HG03469 (cell line): ENCODE results near the gene CHIT1.
A peak's percentile ranks its signal among the peaks of the same experiment; 100 is the strongest.

ENCODE experiments used
- ATAC-seq: cut with Tn5 transposase; IDR thresholded peaks from one replicate; pipeline ENCODE4 v1.9.1; 2021; ENCODE audit warnings: mild to moderate bottlenecking, moderate library complexity, moderate number of reproducible peaks; ENCODE audit not compliant: unreplicated experiment

The CHIT1 gene

GRCh38 chr1:203229471-203230135, at the start of gene CHIT1:
Gene CHIT1, minus strand, starts transcription at chr1:203229673. Its CDS starts 37 bp downstream, at chr1:203229636.
- ATAC-seq = no peak

GRCh38 chr1:203278885-203279406, 49.5 kb upstream of the CHIT1 start:
- no peak for ATAC-seq

GRCh38 chr1:203278082-203278884, 48.8 kb upstream of the CHIT1 start:
- ATAC-seq = no peak

GRCh38 chr1:203276916-203277545, 47.6 kb upstream of the CHIT1 start:
- ATAC-seq = no peak

GRCh38 chr1:203276408-203276807, 46.9 kb upstream of the CHIT1 start:
- no peak for ATAC-seq

- no peak for ATAC-seq
These were observed 46.3 kb upstream of the CHIT1 start for GRCh38 chr1:203275656-203276272.

GRCh38 chr1:203274603-203275381, 45.3 kb upstream of the CHIT1 start:
- no peak for ATAC-seq

GRCh38 chr1:203273869-203274602, 44.6 kb upstream of the CHIT1 start:
- ATAC-seq = no peak

GRCh38 chr1:203273206-203273868, 43.9 kb upstream of the CHIT1 start:
- no peak for ATAC-seq

- ATAC-seq = no peak
These were observed 43.2 kb upstream of the CHIT1 start for GRCh38 chr1:203272633-203273205.

GRCh38 chr1:203271962-203272632, 42.6 kb upstream of the CHIT1 start:
- no peak for ATAC-seq

- peak; percentile 27 for ATAC-seq
These were observed 41.7 kb upstream of the CHIT1 start for GRCh38 chr1:203271018-203271743.

- no peak for ATAC-seq
These were observed 41.0 kb upstream of the CHIT1 start for GRCh38 chr1:203270448-203270847.

GRCh38 chr1:203269654-203270020, 40.2 kb upstream of the CHIT1 start:
- no peak for ATAC-seq

GRCh38 chr1:203268901-203269653, 39.6 kb upstream of the CHIT1 start:
- no peak for ATAC-seq

- ATAC-seq = no peak
These were observed 38.4 kb upstream of the CHIT1 start for GRCh38 chr1:203267912-203268311.

GRCh38 chr1:203267347-203267846, 37.9 kb upstream of the CHIT1 start:
- ATAC-seq = no peak
